Stimulated activated CD4-positive, alpha-beta T cell treated with anti-CD3 and anti-CD28 coated beads, Interleukin-1b, Interleukin-23, amount 100 ng/mL, for 1 hour (primary cell): ENCODE results near the gene LMX1B.
A peak's percentile ranks its signal among the peaks of the same experiment; 100 is the strongest.

Experiments
- DNase-seq, 2 donors: peaks; one replicate each; pipeline ENCODE4 v3.0.0-alpha.2; 2020; ENCODE audit warnings: low read depth in 2 of 2

LMX1B gene

GRCh38 chr9:126676685-126677143, 63.0 kb downstream of the LMX1B start:
- no peak for DNase-seq

DNA sequence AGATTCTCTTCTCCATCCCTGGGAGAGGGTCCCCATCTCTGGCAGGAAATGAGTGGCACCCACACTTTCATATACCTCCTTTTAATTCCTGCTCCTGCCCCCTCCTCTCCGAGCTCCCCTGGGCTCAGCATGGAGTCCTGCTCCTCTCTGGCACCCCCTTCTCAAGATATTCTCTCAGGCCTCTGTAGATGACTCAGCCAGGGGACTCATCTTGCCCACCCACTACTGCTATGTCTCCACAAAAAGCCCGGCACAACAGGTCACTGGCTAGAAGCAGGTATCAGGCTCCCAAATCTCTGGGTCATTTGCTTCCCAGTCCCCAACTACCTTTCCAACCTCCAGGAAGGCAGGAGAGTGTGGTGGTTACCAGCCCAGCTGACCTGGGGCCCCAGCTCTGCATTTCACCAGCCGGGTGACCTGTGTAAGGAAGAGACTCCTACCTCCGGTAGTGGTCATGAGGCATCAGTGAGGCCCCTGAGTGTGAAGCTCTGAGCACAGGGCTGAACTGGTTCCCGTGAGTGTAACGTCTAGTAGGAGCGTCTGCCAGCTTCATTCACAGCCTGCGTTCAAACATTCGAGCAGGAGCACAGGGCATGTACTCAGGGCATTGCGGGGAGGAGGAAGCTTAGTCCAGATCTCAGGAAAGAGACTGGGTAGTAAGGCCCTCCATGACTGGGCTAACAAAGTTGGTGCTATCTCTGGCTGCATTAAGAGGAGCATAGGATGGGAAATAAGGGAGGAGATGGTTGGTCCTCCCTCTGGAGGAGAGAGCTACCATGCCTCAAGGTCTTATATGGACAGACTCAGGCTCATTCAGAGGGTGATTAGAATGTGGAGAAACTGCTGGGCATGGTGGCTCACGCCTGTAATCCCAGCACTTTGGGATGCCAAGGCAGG, 63.7 kb downstream of the LMX1B start:
- no peak for DNase-seq

GRCh38 chr9:126678989-126679388, 65.3 kb downstream of the LMX1B start:
- no peak for DNase-seq

DNA sequence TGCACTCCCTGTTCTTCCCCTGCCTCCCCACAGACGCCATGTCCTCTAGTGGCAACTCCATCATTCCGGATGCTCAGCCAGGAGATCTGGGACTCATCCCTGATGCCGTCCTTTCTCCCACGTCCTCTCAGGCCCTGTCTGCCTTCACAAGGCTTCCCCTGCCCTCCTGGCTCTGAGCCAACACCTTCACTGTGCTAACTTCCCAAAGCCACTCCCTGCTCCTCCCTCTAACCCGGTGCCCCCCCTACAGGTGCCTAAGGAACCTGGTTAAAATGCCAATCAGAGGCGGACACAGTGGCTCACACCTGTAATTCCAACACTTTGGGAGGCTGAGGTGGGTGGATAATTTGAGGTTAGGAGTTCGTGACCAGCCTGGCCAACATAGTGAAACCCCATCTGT, 67.6 kb downstream of the LMX1B start:
- no peak for DNase-seq

DNA sequence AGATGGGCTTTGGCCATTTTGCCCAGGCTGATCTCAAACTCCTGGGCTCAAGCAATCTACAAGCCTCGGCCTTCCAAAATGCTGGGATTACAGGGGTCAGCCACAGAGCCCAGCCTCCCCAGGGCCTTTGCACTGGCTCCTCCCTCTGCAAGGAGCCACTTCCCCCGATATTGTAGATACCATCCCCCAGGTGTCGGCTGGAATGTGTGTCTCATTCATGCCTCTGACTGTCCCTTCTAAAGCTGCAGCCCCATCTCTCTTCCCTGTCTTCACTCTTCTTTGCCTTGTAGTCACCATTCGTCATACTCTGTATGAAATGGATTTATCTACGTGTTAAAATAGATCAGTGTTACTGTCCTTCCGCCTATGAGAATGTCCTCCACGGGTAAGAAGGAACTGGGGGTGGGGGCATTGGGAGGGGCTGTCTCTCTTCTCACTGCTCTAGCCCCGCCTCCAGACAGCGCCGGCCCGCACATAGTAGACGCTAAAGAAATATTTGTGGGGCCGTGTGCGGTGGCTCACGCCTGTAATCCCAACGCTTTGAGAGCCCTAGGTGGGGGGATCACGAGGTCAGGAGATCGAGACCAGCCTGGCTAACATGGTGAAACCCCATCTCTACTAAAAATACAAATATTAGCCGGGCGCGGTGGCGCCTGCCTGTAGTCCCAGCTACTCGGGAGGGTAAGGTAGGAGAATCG, 68.5 kb downstream of the LMX1B start:
- DNase-seq: no peak

DNA sequence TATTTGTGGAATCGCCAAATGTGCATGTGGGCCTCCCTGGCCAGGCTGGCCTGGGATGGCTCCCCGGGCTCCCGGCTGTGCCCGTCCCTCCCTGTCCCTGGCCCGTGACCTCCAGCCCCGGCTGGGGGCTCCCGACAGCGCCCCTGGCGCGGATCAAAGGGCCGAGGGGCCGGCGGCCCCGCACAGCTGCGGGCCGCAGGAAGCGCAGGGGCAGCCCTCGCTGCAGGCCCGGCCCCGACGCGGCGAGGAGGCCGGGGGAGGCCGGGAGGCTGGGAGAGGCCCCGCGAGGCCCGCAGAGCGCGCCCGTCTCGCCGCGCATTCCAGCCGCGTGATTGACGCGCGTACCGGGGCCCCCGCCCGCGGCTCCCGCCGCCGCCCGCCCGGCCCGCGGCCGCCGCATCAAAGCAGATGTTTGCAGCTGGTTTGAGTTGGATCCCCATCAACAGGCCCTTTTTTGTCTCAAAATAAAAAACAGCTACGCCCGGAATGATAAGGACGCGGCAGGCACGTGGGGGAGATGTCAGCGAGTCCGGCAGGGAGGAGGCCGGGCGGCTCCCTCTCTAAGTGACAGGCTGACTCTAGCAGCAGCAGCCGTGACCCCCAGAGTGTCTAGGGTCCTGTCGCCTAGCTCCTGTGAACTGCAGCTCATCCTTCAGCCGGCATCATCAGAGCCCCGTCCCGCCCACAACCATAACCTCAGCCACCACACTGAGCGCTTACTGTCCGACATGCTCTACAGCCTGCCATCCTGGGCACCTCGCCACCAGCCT, 69.4 kb downstream of the LMX1B start:
- no peak for DNase-seq

GRCh38 chr9:126683698-126684044, 69.9 kb downstream of the LMX1B start:
- no peak for DNase-seq

DNA sequence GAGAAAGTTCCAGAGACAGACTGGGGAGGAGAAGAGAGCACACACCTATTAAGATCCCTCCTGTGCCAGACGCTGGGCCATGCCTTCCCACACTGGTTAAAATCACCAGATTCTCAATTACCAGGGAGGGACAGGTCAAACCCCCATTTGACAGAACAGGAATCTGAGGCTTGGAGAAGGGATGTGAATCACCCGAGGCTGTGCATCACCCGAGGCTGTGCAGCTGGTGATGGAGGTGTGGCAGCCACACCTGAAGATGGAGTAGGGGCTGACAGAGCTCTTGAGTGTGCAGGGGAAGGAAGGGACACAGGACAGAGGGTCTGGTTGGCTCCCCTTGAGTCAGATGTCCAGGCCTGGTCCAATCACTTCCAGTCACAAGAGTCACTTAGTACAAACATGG, 70.6 kb downstream of the LMX1B start:
- no peak for DNase-seq

DNA sequence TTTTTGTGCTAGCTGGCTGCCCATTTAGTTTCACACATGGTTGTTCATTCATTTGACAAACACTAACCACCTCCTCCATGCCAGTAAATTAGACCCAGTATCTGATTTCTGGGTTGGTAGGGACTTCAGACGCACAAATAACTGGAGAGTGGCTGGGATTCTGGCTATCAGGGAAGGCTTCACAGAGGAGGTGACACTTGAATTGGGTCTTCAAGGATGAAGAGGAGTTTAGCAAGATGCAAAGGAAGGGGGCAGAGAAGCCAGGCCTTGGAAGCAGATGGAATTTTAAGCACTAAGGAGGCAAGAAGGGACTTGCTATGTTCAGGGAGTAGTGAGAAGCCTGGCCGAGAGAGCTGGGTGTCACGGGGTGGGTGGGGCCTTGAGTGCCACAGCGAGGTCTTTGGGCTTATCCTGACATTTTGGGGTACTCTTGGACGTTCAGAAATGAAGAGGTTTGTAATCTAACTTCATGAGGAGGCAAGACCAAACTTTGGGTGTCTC, 71.3 kb downstream of the LMX1B start:
- no peak for DNase-seq

DNA sequence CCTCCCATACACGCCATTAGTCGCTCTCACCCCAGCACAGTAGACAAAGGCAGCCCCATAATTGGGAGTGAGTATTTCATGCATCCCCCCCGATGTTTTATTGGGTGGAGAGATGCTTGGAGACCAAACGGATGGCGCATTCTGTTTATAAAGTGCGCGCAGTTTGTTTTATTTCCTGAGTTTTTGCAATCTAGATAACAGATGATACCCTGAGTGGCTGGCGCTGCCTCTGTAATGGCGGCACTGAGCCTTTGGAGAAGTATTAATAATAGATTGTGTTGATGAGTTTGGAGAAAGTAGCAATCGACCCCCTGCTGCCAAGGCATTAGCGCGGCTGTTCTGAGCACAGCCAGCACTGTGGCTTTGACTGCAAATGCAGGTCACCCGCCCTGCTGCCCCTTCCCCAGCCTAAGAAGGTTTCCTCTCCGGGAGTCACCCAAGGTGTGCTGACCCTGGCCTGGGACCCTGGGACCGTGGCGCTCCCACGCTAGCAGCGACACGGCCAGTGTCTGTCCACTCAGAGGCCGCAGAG, 74.3 kb downstream of the LMX1B start:
- DNase-seq: no peak

- no peak for DNase-seq
These were observed 74.9 kb downstream of the LMX1B start for GRCh38 chr9:126688617-126689016.

- DNase-seq: no peak
These were observed 75.5 kb downstream of the LMX1B start for GRCh38 chr9:126689027-126689825.

DNA sequence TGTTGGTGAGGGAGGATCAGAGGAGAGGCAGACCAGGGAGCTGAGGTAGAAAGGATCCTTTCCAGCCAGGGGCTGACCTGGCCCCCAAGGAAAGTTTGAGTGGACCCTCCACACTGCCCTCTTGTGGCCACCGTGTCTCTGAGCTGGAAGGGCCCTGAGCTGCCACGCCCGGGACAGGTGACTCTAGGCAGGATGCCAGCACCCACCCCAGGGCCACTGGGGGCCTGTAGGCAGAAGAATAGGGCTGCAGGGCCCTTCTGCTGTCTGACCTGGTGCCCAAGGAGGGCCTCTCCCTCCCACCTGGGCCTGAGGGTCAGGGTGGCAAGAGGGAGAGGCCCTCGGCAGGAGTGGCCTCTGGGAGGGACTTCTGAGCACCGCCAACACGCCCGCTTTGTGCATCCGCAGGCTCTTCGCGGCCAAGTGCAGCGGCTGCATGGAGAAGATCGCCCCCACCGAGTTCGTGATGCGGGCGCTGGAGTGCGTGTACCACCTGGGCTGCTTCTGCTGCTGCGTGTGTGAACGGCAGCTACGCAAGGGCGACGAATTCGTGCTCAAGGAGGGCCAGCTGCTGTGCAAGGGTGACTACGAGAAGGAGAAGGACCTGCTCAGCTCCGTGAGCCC, 76.8 kb downstream of the LMX1B start:
- DNase-seq: peak; percentile 8 to 34

DNA sequence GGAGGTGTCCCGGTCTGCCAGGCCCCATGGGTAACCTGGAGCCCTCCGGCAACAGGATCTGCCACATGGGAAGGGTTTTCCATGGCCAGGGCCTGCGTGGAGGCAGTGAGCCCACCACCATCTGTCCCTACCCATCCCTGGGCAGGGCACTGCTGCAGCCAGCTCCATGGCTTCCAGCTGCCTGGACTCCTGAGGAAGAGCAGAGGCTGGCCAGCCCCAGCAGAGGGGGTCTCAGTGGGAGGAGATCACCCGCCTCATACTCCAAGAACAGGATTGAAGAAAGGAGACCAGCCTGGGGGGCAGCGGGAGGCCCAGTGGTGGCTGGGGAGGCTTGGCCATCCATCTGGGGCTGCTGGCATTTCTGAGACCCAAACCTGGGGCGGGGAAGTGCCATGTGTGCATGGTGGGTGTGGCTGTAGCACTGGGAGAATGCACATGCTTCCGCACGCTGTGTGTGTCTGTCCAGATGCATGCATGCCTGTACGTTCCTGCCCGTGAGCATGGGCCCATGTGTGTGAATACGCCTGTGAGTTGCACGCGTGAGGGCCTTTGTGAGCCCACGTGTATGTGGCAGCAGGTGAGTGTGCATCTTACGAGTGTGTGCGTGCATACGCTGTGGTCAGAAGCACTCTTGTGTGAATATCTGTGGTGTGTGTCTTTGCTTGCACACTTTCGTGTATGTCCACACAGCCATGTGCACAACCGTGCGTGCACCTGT, 78.5 kb downstream of the LMX1B start:
- no peak for DNase-seq

DNA sequence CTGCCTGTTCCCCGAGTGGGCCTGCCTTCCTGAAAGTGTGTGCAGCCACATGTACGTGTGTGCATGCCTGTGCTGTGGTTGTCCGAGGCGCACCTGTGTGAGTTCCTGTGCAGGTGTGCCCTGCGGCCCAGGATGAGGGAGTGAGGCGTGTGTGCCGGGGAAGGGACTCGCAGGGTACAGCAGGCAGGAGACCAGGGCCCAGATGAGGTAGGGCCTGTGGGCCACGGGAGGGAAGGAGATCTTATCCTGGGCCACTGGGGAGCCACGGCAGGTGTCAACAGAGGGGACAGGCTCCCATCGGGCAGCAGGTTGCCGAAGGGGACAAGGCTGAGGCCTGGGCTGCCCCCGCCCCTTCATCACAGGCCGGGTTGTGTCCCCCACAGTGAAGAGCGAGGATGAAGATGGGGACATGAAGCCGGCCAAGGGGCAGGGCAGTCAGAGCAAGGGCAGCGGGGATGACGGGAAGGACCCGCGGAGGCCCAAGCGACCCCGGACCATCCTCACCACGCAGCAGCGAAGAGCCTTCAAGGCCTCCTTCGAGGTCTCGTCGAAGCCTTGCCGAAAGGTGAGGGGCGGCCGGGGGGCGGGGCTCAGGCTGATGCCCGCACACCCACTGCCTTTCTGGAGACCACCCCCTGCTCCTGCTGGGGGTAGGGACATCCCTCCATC, 79.2 kb downstream of the LMX1B start:
- no peak for DNase-seq

DNA sequence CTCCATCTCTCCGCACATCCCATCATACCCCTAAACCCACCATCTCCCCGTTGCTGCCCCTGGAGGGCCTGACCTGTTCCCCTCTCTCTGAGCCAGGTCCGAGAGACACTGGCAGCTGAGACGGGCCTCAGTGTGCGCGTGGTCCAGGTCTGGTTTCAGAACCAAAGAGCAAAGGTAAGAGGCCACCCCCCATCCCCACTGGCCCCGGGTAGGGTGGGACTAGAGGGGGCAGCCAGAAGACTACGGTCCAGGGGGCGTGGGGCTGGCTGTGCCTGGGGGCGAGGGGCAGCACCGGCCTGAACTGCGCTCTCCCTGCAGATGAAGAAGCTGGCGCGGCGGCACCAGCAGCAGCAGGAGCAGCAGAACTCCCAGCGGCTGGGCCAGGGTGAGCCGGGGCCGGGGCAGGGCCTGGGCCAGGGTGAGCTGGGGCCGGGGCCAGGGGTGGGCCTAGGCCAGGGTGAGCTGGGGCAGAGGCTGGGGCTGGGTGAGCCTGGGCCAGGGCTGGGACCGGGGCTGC, 79.8 kb downstream of the LMX1B start:
- no peak for DNase-seq

DNA sequence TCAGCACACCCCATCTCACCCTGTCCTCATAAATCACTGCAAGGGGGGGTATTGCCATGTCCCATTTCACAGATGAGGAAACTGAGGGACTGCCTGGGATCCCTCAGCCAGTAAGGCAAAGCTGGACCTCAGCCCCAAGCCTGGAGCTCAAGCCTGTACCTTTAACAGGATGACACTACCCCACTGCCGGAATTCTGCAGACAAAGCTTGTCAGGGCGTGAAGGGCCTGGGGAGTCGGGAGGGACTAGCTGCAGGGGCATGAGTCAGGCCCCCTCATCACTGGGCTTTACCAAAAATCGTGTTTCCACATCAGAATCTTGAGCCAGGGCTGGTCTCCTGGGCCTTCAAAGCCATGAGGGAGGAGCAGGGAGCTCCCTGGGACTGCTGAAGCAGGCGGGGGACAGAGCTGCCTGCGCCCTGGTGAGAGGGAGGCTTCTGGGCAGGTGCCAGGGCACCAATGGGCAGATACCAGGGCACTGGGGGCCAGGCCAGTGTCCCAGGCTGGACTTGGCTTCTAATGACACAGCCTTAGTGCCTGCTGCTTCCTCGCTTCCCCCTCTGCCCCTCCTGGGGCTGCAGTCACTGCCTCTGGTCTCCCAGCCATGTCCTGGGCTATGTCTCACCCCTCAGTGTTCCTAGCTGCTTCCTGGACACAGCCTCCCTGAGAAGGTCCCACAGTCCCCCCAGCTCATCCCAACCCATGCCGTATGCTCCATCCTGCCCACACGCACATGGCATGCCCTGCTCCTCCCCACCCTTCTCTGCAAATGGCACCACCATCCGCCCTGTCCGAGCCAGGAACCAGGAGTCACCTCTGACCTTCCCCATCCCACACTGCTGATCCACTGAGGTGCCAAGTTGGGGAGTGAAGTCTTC, 80.7 kb downstream of the LMX1B start:
- DNase-seq: no peak

DNA sequence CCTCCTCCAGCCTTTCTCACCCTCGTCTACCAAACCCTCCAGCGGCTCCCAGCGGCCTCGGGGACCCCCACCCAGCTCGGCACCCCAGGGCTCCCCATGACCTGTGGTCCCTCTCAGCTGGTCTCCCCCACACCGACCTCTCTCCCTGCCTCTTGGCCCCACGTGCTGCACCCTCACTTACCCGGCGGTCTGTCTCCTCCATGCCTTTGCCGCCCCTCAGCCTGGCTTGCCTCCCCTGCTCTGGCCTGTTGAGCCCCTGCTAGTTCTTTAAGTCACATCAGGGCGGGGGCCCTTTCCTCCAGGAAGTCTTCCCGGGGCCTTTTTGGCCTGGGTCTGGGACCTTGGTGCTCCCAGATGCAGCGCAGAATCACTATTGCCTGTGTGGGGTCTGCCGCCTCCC, 81.5 kb downstream of the LMX1B start:
- DNase-seq: no peak
